DOHH2 (cell line): ENCODE results near the gene NKX2-2.

ENCODE experiments used
- H3F3A ChIP-seq: fragments of 200-600 bp; sonication (generic), shearing (Covaris generic); 2 replicates; pipeline ENCODE4 v1.6.0; 2016; ENCODE audit warnings: antibody characterized with exemption, mild to moderate bottlenecking; ENCODE audit not compliant: control insufficient read depth, insufficient read depth
- H3K27ac ChIP-seq: fragments of 200-600 bp; sonication (generic); 2 replicates; pipeline ENCODE4 v1.5.1; 2014; ENCODE audit warnings: low read depth, mild to moderate bottlenecking, low read length, moderate library complexity
- H3K27me3 ChIP-seq: fragments of 200-600 bp; sonication (generic); 2 replicates; pipeline ENCODE4 v1.6.1; 2014; ENCODE audit warnings: mild to moderate bottlenecking, low read length, mixed read lengths; ENCODE audit not compliant: control insufficient read depth
- H3K36me3 ChIP-seq: fragments of 200-600 bp; sonication (generic); 2 replicates; pipeline ENCODE4 v1.6.1; 2014; ENCODE audit warnings: mild to moderate bottlenecking, low read length, moderate library complexity, mixed read lengths; ENCODE audit not compliant: control insufficient read depth
- H3K4me1 ChIP-seq: fragments of 200-600 bp; sonication (generic); 2 replicates; pipeline ENCODE4 v1.6.1; 2014; ENCODE audit warnings: mild to moderate bottlenecking, low read length, mixed read lengths; ENCODE audit not compliant: control insufficient read depth
- H3K4me2 ChIP-seq: fragments of 200-600 bp; sonication (generic); 2 replicates; pipeline ENCODE4 v1.6.0; 2014; ENCODE audit warnings: mild to moderate bottlenecking, low read length, moderate library complexity
- H3K4me3 ChIP-seq: fragments of 200-600 bp; sonication (generic); 2 replicates; pipeline ENCODE4 v1.5.1; 2014; ENCODE audit warnings: mild to moderate bottlenecking, low read length, mixed read lengths
- H3K79me2 ChIP-seq: fragments of 200-600 bp; sonication (generic); 2 replicates; pipeline ENCODE4 v1.6.1; 2014; ENCODE audit warnings: mild to moderate bottlenecking, low read length, mixed read lengths; ENCODE audit not compliant: control insufficient read depth
- H3K9me2 ChIP-seq: fragments of 200-600 bp; sonication (generic); replicated peaks from 2 replicates; pipeline ENCODE4 v1.6.1; 2014; ENCODE audit warnings: mild to moderate bottlenecking, low read length, mixed read lengths; ENCODE audit not compliant: control insufficient read depth
- H3K9me3 ChIP-seq: fragments of 200-600 bp; sonication (generic); 2 replicates; pipeline ENCODE4 v1.6.1; 2014; ENCODE audit warnings: antibody characterized with exemption, low read length, mixed read lengths; ENCODE audit not compliant: control insufficient read depth, insufficient read depth
- H4K20me1 ChIP-seq: fragments of 200-600 bp; sonication (generic); 2 replicates; pipeline ENCODE4 v1.6.0; 2014; ENCODE audit warnings: low read depth, mild to moderate bottlenecking, antibody characterized with exemption, low read length, moderate library complexity; ENCODE audit not compliant: control insufficient read depth, insufficient read depth
- EZH2phosphoT487 ChIP-seq: fragments of 200-600 bp; sonication (generic); IDR thresholded peaks from 2 replicates; pipeline ENCODE4 v1.6.1; 2017; ENCODE audit warnings: borderline replicate concordance, mild to moderate bottlenecking, antibody characterized with exemption, low read length, moderate library complexity, mixed read lengths
- TF ChIP-seq, protein P1 (sequence below): fragments of 200-600 bp; sonication (generic); IDR thresholded peaks from one replicate; pipeline ENCODE4 v1.5.1; 2014; ENCODE audit warnings: antibody characterized with exemption, mild to moderate bottlenecking, low read depth, low read length; ENCODE audit not compliant: poor library complexity, severe bottlenecking

The NKX2-2 gene

DNA sequence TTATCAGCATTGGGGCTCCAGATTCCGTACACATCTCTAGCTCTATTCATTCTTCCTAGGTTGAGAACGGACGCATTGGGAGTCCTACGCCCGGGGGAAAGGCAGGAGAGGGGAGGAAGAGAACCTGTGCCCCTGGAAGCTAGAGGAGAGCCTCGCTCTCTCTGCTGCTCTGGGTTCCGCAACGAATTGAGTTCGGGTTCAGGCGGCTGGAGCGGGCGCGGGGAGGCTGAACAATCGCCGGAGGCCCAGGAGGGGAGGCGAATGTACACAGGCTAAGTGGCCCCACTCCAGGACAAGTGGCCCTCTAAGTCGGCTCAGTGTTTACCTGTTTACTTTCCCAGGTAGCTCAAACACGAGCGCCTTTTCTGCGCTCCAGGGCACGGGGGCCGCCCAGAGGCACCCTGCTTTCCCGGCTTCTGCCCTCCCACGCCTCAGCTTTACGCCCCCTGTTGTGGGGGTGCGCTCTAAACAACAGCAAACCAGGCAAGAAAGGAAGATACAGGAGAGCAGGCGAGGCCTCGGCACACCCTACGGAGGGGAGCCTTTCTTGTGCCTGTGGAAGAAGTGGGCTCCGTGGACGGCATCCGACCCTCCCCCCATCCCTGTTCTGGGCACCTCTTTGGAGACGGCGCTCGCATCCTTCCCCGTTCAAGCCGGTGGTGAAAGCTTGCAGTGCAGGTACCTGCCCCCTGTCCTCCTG is 4.6 kb upstream of the NKX2-2 start:
- Histone ChIP-seq H3K4me1 (no peaks in the 10 kb centered on the region), H3K9me2 (no peaks in the 10 kb centered on the region), H4K20me1 (no peaks in the 10 kb centered on the region), H3K27ac (no peak overlapping the region), H3K4me2 (no peak overlapping the region), H3K9me3 (no peaks in the 10 kb centered on the region), H3F3A (no peaks in the 10 kb centered on the region), H3K36me3 (no peaks in the 10 kb centered on the region), H3K79me2 (no peaks in the 10 kb centered on the region), H3K27me3 (no peaks in the 10 kb centered on the region), H3K4me3 (no peak overlapping the region)
- TF ChIP-seq, protein P1, sequence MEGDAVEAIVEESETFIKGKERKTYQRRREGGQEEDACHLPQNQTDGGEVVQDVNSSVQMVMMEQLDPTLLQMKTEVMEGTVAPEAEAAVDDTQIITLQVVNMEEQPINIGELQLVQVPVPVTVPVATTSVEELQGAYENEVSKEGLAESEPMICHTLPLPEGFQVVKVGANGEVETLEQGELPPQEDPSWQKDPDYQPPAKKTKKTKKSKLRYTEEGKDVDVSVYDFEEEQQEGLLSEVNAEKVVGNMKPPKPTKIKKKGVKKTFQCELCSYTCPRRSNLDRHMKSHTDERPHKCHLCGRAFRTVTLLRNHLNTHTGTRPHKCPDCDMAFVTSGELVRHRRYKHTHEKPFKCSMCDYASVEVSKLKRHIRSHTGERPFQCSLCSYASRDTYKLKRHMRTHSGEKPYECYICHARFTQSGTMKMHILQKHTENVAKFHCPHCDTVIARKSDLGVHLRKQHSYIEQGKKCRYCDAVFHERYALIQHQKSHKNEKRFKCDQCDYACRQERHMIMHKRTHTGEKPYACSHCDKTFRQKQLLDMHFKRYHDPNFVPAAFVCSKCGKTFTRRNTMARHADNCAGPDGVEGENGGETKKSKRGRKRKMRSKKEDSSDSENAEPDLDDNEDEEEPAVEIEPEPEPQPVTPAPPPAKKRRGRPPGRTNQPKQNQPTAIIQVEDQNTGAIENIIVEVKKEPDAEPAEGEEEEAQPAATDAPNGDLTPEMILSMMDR, result no peak
- TF ChIP-seq EZH2phosphoT487, result no peak

DNA sequence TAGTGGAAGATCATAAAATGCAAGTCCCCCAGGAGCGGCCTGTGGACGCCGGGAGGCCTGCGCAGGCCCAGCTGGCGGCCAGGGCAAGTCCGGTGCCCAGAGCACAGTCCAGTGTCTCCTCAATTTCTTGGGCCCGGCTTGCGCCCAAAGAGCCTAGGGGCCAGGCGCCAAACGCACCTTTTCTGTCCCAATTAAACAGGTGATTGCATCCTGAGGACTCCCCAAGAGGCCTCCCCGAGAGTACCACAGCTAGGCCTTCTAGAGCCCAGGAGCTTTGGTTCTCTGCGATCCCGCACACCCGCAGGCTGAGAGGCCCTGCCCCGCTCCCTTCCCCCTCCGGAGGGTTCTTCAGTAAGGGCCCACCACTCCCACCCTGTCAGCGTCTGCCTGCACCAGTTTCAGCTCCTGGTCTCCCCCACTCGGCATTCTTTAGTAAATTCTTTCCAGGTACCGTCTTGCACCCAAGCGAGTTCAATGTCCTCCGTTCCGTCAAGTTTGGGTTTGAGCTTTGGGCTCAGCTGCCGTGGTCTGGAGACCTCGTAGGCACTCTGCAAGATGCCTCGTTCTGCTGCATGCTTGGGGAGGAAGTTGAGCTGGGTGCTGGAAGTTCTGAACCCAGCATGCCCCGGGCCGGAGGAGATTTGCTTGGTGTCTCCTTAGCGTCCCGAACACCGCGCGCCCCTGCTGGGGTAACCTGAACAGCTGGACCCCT is 3.9 kb upstream of the NKX2-2 start:
- Histone ChIP-seq H4K20me1 (no peaks in the 10 kb centered on the region), H3K9me2 (no peaks in the 10 kb centered on the region), H3K79me2 (no peaks in the 10 kb centered on the region), H3F3A (no peaks in the 10 kb centered on the region), H3K4me1 (no peaks in the 10 kb centered on the region), H3K36me3 (no peaks in the 10 kb centered on the region), H3K27me3 (no peaks in the 10 kb centered on the region), H3K9me3 (no peaks in the 10 kb centered on the region), H3K27ac (no peak overlapping the region), H3K4me3 (no peak overlapping the region), H3K4me2 (no peak overlapping the region)
- TF ChIP-seq, protein P1, result no peak
- TF ChIP-seq EZH2phosphoT487, result no peak

DNA sequence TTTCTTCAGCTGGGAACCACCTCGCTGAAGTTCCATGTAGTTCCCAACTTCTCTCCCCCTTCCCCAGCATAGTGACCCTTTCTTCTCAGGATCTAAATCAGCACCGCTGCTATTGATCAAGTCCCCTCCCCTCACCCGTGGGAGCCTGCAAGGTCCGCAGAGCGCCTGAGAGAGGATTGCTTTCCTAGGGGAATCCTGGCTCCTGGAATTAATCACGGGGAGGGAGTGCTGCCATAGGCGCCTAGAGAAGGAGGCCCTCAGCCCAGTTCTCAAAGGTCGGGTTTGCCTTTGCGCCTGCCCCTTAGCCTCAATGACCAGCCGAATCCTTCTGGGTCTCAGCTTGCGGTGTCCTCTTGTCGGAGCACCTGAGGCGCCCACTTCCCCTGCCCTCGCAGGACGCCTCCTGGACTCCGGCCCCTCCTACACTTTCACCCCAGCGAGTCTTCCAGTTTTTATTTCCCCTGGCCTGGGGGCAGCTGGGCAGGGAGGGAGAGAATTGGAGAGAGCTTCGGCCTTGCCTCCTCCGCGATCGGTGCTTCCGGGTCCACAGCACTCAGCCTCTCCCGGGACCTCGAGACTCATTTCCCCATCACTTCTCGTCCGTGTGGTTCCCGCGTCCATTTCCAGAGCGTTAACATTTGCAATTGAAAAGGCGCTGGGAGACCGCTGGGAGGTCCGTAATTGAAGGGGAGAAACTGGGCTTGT is 3.1 kb upstream of the NKX2-2 start:
- H3K9me2 ChIP-seq, result no peaks in the 10 kb centered on the region
- H3K27ac ChIP-seq, result no peak overlapping the region
- TF ChIP-seq EZH2phosphoT487, result no peak
- TF ChIP-seq, protein P1, result no peak
- no peaks in the 10 kb centered on the region for H3K9me3 ChIP-seq
- no peaks in the 10 kb centered on the region for H3K79me2 ChIP-seq
- no peak overlapping the region for H3K4me3 ChIP-seq
- no peaks in the 10 kb centered on the region for H4K20me1 ChIP-seq
- H3K27me3 ChIP-seq, result no peaks in the 10 kb centered on the region
- no peaks in the 10 kb centered on the region for H3K4me1 ChIP-seq
- H3K36me3 ChIP-seq, result no peaks in the 10 kb centered on the region
- no peaks in the 10 kb centered on the region for H3F3A ChIP-seq
- H3K4me2 ChIP-seq, result no peak overlapping the region
